ENCODE results near the gene SYF2.

SYF2 gene

GRCh38 chr1:25182629-25183028 lies 49.7 kb downstream of the SYF2 start:
- no peak overlapping the region for H3K4me3 ChIP-seq (ENCODE audit: control insufficient read depth, low read depth, low read length)
- peak; percentile 33 for DNase-seq (ENCODE audit: low read depth)
- no peak for TF ChIP-seq CTCF (IDR thresholded peaks at IDR 0.05; ENCODE audit: control insufficient read depth, insufficient read depth, low read depth, low read length, missing control alignments)

- H3K4me3 ChIP-seq (ENCODE audit: control insufficient read depth, low read depth, low read length) = no peak overlapping the region
- DNase-seq (ENCODE audit: low read depth) = no peak
- TF ChIP-seq CTCF (IDR thresholded peaks at IDR 0.05; ENCODE audit: control insufficient read depth, insufficient read depth, low read depth, low read length, missing control alignments) = no peak
Observed at GRCh38 chr1:25180996-25181395, 51.3 kb downstream of the SYF2 start.

GRCh38 chr1:25178917-25179561 lies 53.3 kb downstream of the SYF2 start:
- no peak for TF ChIP-seq CTCF (IDR thresholded peaks at IDR 0.05; ENCODE audit: control insufficient read depth, insufficient read depth, low read depth, low read length, missing control alignments)
- no peak for DNase-seq (ENCODE audit: low read depth)
- H3K4me3 ChIP-seq (ENCODE audit: control insufficient read depth, low read depth, low read length) = no peak overlapping the region

GRCh38 chr1:25174730-25175612 lies 57.3 kb downstream of the SYF2 start:
- H3K4me3 ChIP-seq (ENCODE audit: control insufficient read depth, low read depth, low read length) = no peak overlapping the region
- DNase-seq (ENCODE audit: low read depth) = no peak
- no peak for TF ChIP-seq CTCF (IDR thresholded peaks at IDR 0.05; ENCODE audit: control insufficient read depth, insufficient read depth, low read depth, low read length, missing control alignments)

- H3K4me3 ChIP-seq (ENCODE audit: control insufficient read depth, low read depth, low read length) = no peak overlapping the region
- no peak for TF ChIP-seq CTCF (IDR thresholded peaks at IDR 0.05; ENCODE audit: control insufficient read depth, insufficient read depth, low read depth, low read length, missing control alignments)
- DNase-seq (ENCODE audit: low read depth) = no peak
Observed at GRCh38 chr1:25174363-25174729, 58.0 kb downstream of the SYF2 start.

- no peak for TF ChIP-seq CTCF (IDR thresholded peaks at IDR 0.05; ENCODE audit: control insufficient read depth, insufficient read depth, low read depth, low read length, missing control alignments)
- no peak for DNase-seq (ENCODE audit: low read depth)
- no peak overlapping the region for H3K4me3 ChIP-seq (ENCODE audit: control insufficient read depth, low read depth, low read length)
Observed at GRCh38 chr1:25173809-25174340, 58.4 kb downstream of the SYF2 start.

Data from AG09309 (cell line).